Body of pancreas (tissue), 4 donors: ENCODE measurements around the gene NDUFA13.

Experiments
- POLR2A ChIP-seq, 3 donors: fragments of 450-650 bp; IDR thresholded peaks; one replicate each; pipeline ENCODE4 v1.6.1; 2016; ENCODE audit warnings: antibody characterized with exemption in 3 of 3, mild to moderate bottlenecking in 2 of 3
- TF ChIP-seq, protein P1 (sequence below), 7 experiments: fragments of 450-650 bp in 4 of 7; fragments of 200-600 bp in 3 of 7; sonication (generic) in 3 of 7; IDR thresholded peaks; one replicate each; pipeline ENCODE4 v1.5.1; 2016 to 2019; ENCODE audit warnings: antibody characterized with exemption in 7 of 7

DNA sequence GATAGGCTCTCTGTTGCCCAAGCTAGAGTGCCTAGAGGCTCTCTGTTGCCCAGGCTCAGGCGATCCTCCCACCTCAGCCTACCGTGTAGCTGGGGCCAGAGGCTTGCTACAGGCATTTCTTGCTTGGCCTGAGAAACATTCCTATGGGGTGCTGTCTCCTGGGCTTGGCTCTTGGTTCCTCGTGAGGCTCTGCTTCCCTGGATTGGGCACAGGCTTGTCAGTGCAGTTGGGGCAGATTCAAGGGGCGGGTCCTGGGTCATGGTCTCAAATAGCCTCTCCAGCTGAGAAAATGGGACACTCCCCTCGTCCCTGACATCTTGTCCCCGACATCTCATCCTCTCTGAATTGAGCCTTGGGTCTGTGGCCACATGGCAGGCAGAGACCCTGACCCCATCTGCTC is 5.6 kb upstream of the NDUFA13 start:
- TF ChIP-seq, protein P1, sequence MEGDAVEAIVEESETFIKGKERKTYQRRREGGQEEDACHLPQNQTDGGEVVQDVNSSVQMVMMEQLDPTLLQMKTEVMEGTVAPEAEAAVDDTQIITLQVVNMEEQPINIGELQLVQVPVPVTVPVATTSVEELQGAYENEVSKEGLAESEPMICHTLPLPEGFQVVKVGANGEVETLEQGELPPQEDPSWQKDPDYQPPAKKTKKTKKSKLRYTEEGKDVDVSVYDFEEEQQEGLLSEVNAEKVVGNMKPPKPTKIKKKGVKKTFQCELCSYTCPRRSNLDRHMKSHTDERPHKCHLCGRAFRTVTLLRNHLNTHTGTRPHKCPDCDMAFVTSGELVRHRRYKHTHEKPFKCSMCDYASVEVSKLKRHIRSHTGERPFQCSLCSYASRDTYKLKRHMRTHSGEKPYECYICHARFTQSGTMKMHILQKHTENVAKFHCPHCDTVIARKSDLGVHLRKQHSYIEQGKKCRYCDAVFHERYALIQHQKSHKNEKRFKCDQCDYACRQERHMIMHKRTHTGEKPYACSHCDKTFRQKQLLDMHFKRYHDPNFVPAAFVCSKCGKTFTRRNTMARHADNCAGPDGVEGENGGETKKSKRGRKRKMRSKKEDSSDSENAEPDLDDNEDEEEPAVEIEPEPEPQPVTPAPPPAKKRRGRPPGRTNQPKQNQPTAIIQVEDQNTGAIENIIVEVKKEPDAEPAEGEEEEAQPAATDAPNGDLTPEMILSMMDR (IDR thresholded peaks at IDR 0.05): no peak
- no peak for TF ChIP-seq POLR2A (IDR thresholded peaks at IDR 0.05)
